Liver (tissue), 9 donors: Measurements from ENCODE around the gene PPP3CA. TPM values are rescaled to one million over a fixed set of nuclear protein-coding genes. Genes with fewer than 3 reads are reported as not detected.

ENCODE experiments used
- DNase-seq: peaks from one replicate; pipeline ENCODE4 v3.0.0-alpha.2; 2017; ENCODE audit warnings: low spot score
- H3K27ac ChIP-seq, 2 donors: one replicate each; pipeline ENCODE4 v1.7.0; 2013; ENCODE audit warnings: inconsistent platforms in 2 of 2, low read length in 2 of 2, control low read depth in 1 of 2, low read depth in 1 of 2, mild to moderate bottlenecking in 1 of 2
- H3K27me3 ChIP-seq, 4 donors: one replicate each; pipeline versions ENCODE4 v1.6.1 to v1.7.0; 2013; ENCODE audit warnings: low read length in 3 of 4, inconsistent platforms in 1 of 4, mild to moderate bottlenecking in 1 of 4, moderate library complexity in 1 of 4; ENCODE audit not compliant: control insufficient read depth in 4 of 4, insufficient read depth in 4 of 4
- H3K36me3 ChIP-seq, 4 donors: one replicate each; pipeline versions ENCODE4 v1.6.1 to v1.7.0; 2013; ENCODE audit warnings: low read length in 3 of 4, mild to moderate bottlenecking in 3 of 4, low read depth in 1 of 4, moderate library complexity in 1 of 4; ENCODE audit not compliant: control insufficient read depth in 4 of 4, insufficient read depth in 3 of 4
- H3K4me1 ChIP-seq, 4 donors: one replicate each; pipeline versions ENCODE4 v1.6.1 to v1.7.0; 2013; ENCODE audit warnings: low read length in 3 of 4, mild to moderate bottlenecking in 3 of 4, moderate library complexity in 1 of 4; ENCODE audit not compliant: control insufficient read depth in 4 of 4, insufficient read depth in 4 of 4
- H3K4me3 ChIP-seq, 3 donors: one replicate each; pipeline versions ENCODE4 v1.6.1 to v1.7.0; 2013; ENCODE audit warnings: low read length in 3 of 3, control low read depth in 1 of 3, low read depth in 1 of 3, mild to moderate bottlenecking in 1 of 3
- H3K9ac ChIP-seq, 2 donors: one replicate each; pipeline ENCODE4 v1.7.0; 2013; ENCODE audit warnings: low read length in 2 of 2, mild to moderate bottlenecking in 2 of 2, moderate library complexity in 2 of 2, control low read depth in 1 of 2, low read depth in 1 of 2
- H3K9me3 ChIP-seq, 4 donors: one replicate each; pipeline versions ENCODE4 v1.6.1 to v1.7.0; 2013; ENCODE audit warnings: low read length in 3 of 4; ENCODE audit not compliant: control insufficient read depth in 4 of 4
- CTCF ChIP-seq: fragments of 150-350 bp; IDR thresholded peaks from 2 replicates; pipeline ENCODE4 v1.5.1; 2017; ENCODE audit warnings: improper control_type of control experiment, low read depth, low read length; ENCODE audit not compliant: missing input control
- EGR1 ChIP-seq, 2 donors: IDR thresholded peaks; 2 replicates each; pipeline ENCODE4 v1.6.1; 2016 to 2018; ENCODE audit warnings: antibody characterized with exemption in 2 of 2, low read depth in 2 of 2
- FOXA1 ChIP-seq: IDR thresholded peaks from 2 replicates; pipeline ENCODE4 v1.6.1; 2016; ENCODE audit warnings: antibody characterized with exemption
- FOXA2 ChIP-seq: IDR thresholded peaks from 2 replicates; pipeline ENCODE4 v1.6.1; 2016; ENCODE audit warnings: antibody characterized with exemption
- HNF4A ChIP-seq, 2 donors: conservative IDR thresholded peaks; 2 replicates each; pipeline ENCODE4 v1.6.1; 2016; ENCODE audit warnings: antibody characterized with exemption in 2 of 2, mild to moderate bottlenecking in 2 of 2
- JUND ChIP-seq, 2 donors: IDR thresholded peaks; 2 replicates each; pipeline ENCODE4 v1.6.1; 2016; ENCODE audit warnings: antibody characterized with exemption in 2 of 2
- MAX ChIP-seq: IDR thresholded peaks from 2 replicates; pipeline ENCODE4 v1.6.1; 2016; ENCODE audit warnings: antibody characterized with exemption
- NR2F2 ChIP-seq: IDR thresholded peaks from 2 replicates; pipeline ENCODE4 v1.6.1; 2016; ENCODE audit warnings: antibody characterized with exemption
- RAD21 ChIP-seq, 2 donors: IDR thresholded peaks; 2 replicates each; pipeline ENCODE4 v1.6.1; 2016; ENCODE audit warnings: antibody characterized with exemption in 2 of 2, mild to moderate bottlenecking in 2 of 2
- REST ChIP-seq: IDR thresholded peaks from 2 replicates; pipeline ENCODE4 v1.6.1; 2016; ENCODE audit warnings: antibody characterized with exemption, mild to moderate bottlenecking
- RXRA ChIP-seq, 2 donors: IDR thresholded peaks; 2 replicates each; pipeline ENCODE4 v1.6.1; 2017 to 2018; ENCODE audit warnings: antibody characterized with exemption in 2 of 2, mild to moderate bottlenecking in 1 of 2
- SP1 ChIP-seq: IDR thresholded peaks from 2 replicates; pipeline ENCODE4 v1.6.1; 2018; ENCODE audit warnings: antibody characterized with exemption, mild to moderate bottlenecking
- TAF1 ChIP-seq: conservative IDR thresholded peaks from 2 replicates; pipeline ENCODE4 v1.6.1; 2016; ENCODE audit warnings: antibody characterized with exemption, mild to moderate bottlenecking
- ZBTB33 ChIP-seq: IDR thresholded peaks from 2 replicates; pipeline ENCODE4 v1.6.1; 2016; ENCODE audit warnings: antibody characterized with exemption
- WGBS: extraction: QIAGEN DNeasy Blood & Tissue Kit; methylation state at CpG from one replicate; pipeline ENCODE4 v1.1.7; 2013; 5-methylcytosine and 5-hydroxymethylcytosine counted together
- polyA plus RNA-seq, 2 donors: library from polyadenylated mRNA; stranded (reverse) in 1 of 2; unstranded in 1 of 2; fragments of 200-250 nt in 1 of 2; fragments of >200 nt in 1 of 2; fragmentation: Nextera tagmentation in 1 of 2; extraction: Ambion mirVana in 1 of 2; gene quantifications; one replicate each; pipeline versions ENCODE4 v1.2.1 to v1.2.3, GENCODE V29; 2013 to 2015
- total RNA-seq, 2 donors: library from RNA; depleted of rRNA; stranded (reverse); fragments of >200 nt; gene quantifications; one replicate each; pipeline ENCODE4 v1.2.3, GENCODE V29; 2014
- TF ChIP-seq, protein P1 (sequence below): IDR thresholded peaks from 2 replicates; pipeline ENCODE4 v1.6.1; 2016; ENCODE audit warnings: antibody characterized with exemption
- donor health status: healthy.
- donor health status: healthy.
- donor health status: healthy.
- donor health status: healthy.
- donor health status: healthy.

The PPP3CA gene
- total and polyA plus RNA-seq, 4 donors = 3.6 to 18.2 (median 14.2) TPM

- WGBS = 35% methylated on average over 4 of the region's 4 CpGs
- Histone ChIP-seq H3K9me3 (no peaks in the 10 kb centered on the region), H3K4me3 (no peak overlapping the region), H3K36me3 (no peaks in the 10 kb centered on the region), H3K4me1 (peaks cover 10 to 36% (median 33%) of the 10 kb centered on the region in 4 donors), H3K27me3 (no peaks in the 10 kb centered on the region), H3K9ac (no peak overlapping the region), H3K27ac (peak overlapping the region; percentile 49 to 62)
- TF ChIP-seq SP1 (peak; percentile 29), RAD21 (IDR thresholded peaks at IDR 0.05) (peak in 1 of 2 donors; percentile 22), JUND (IDR thresholded peaks at IDR 0.05) (no peak), TAF1 (no peak), RXRA (IDR thresholded peaks at IDR 0.05) (peak in 1 of 2 donors; percentile 50), HNF4A (conservative IDR thresholded peaks at IDR 0.05) (peak; percentile 50 to 70), FOXA2 (no peak)
- no peak for DNase-seq
Observed at GRCh38 chr4:101198682-101199339, 148.5 kb downstream of the PPP3CA start.

DNA sequence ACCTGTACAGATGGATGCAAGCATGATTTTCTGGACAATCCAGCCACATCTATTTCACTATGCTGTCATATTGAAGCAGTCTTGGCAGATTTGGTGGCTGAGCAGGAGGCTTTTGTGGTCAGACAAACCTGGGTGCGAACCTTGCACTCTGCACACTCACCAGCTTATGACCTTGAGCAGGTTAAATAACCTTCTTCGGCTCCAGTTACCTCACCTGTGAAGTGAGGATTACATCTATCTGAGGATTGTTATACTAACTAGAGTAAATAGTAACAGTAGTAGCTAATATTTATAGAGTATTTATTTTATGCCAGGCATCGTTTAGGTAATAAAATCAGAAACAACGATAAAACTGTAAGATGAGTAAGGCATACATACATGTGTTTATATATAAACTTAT, 150.0 kb downstream of the PPP3CA start:
- 51% methylated on average over 4 of the region's 4 CpGs for WGBS
- no peak for DNase-seq
- peak in 1 of 2 donors; percentile 44 for TF ChIP-seq HNF4A (conservative IDR thresholded peaks at IDR 0.05)
- TF ChIP-seq CTCF = no peak
- no peak for TF ChIP-seq ZBTB33
- TF ChIP-seq, protein P1, sequence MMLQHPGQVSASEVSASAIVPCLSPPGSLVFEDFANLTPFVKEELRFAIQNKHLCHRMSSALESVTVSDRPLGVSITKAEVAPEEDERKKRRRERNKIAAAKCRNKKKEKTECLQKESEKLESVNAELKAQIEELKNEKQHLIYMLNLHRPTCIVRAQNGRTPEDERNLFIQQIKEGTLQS = no peak
- TF ChIP-seq RXRA (IDR thresholded peaks at IDR 0.05) = no peak
- TF ChIP-seq MAX = no peak
- TF ChIP-seq EGR1 (IDR thresholded peaks at IDR 0.05; ENCODE audit: low read depth in 2 of 2) = no peak
- no peaks in the 10 kb centered on the region for H3K36me3 ChIP-seq
- H3K27me3 ChIP-seq = no peaks in the 10 kb centered on the region
- H3K9me3 ChIP-seq = no peaks in the 10 kb centered on the region
- no peak overlapping the region for H3K27ac ChIP-seq
- peaks cover 10 to 40% (median 34%) of the 10 kb centered on the region in 4 donors for H3K4me1 ChIP-seq
- H3K9ac ChIP-seq = no peak overlapping the region
- H3K4me3 ChIP-seq = no peak overlapping the region

DNA sequence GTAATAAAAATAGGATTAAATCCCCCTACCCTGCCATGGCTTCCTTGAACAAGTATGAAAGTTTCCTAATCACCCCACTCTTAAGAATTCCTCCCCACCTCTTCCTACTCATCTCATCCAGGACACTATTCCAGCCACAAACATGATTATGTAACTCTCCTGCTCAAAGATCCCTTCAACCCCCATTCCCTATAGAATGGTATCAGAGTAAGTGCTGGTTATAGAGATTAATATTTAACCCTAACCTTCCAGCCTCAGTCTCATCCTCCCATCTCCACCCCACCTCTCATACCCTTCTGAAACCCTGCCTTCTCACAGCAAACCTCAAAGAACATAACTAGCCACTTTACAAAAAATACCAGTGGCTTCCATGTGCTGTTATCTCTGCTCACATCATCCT, 155.1 kb downstream of the PPP3CA start:
- Histone ChIP-seq H3K36me3 (no peaks in the 10 kb centered on the region), H3K9me3 (no peaks in the 10 kb centered on the region), H3K27me3 (no peaks in the 10 kb centered on the region), H3K9ac (no peak overlapping the region), H3K4me3 (no peak overlapping the region), H3K27ac (peak overlapping the region; percentile 71 to 81), H3K4me1 (peaks cover 7 to 29% (median 23%) of the 10 kb centered on the region in 4 donors)
- TF ChIP-seq REST (no peak), FOXA1 (no peak), TAF1 (no peak), NR2F2 (no peak), HNF4A (conservative IDR thresholded peaks at IDR 0.05) (no peak), RXRA (IDR thresholded peaks at IDR 0.05) (no peak)
- no peak for DNase-seq
